ENCODE measurements around the gene NADK.

- TF ChIP-seq CTCF (optimal IDR thresholded peaks at IDR 0.05 in 1 of 3, IDR thresholded peaks at IDR 0.05 in 1 of 3, conservative IDR thresholded peaks at IDR 0.05 in 1 of 3; ENCODE audit: extremely low read depth in 1 of 3, insufficient read depth in 2 of 3, low read length in 3 of 3), result no peak
- no peak for TF ChIP-seq EZH2 (IDR thresholded peaks at IDR 0.05; ENCODE audit: low read length)
These were observed 20.7 kb downstream of the NADK start for GRCh38 chr1:1757422-1758058.
